Measurements from ENCODE around the gene NFATC3.

The NFATC3 gene

GRCh38 chr16:68230176-68230571 lies 145.0 kb downstream of the NFATC3 start:
- DNase-seq (ENCODE audit: low read depth in 2 of 2) = no peak

DNA sequence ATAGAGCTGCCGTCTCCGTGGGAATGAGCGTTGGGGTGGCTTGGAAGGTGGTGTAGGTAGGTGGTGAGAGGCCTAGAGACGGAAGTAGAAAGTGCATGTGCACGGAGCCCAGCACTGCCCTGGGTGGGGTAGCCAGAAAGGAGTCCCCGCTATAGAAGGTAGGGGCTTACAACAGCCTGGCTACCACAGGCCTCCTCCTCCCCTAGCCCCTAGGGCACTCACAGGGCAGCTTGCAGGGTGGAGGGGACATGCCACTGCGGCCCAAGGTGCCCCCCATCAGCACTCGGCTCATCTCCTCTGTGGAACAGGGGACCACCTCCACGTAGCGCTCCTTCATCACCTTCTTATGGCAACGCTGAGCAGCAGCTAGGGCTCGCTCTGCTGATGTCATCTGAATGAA lies 145.8 kb downstream of the NFATC3 start:
- no peak for DNase-seq (ENCODE audit: low read depth in 2 of 2)

- DNase-seq (ENCODE audit: low read depth in 2 of 2) = no peak
Observed at GRCh38 chr16:68231384-68232136, 146.4 kb downstream of the NFATC3 start.

- no peak for DNase-seq (ENCODE audit: low read depth in 2 of 2)
Observed at GRCh38 chr16:68232335-68232734, 147.2 kb downstream of the NFATC3 start.

GRCh38 chr16:68233085-68233834 lies 148.1 kb downstream of the NFATC3 start:
- DNase-seq (ENCODE audit: low read depth in 2 of 2) = no peak

- DNase-seq (ENCODE audit: low read depth in 2 of 2) = no peak
Observed at GRCh38 chr16:68233835-68234187, 148.6 kb downstream of the NFATC3 start.

- DNase-seq (ENCODE audit: low read depth in 2 of 2) = no peak
Observed at GRCh38 chr16:68234188-68235107, 149.3 kb downstream of the NFATC3 start.

- DNase-seq (ENCODE audit: low read depth in 2 of 2) = no peak
Observed at GRCh38 chr16:68235108-68235886, 150.1 kb downstream of the NFATC3 start.

- no peak for DNase-seq (ENCODE audit: low read depth in 2 of 2)
Observed at GRCh38 chr16:68235887-68236136, 150.6 kb downstream of the NFATC3 start, which contains the start of gene ESRP2. Gene ESRP2 (minus strand): TSS chr16:68236127. CDS start chr16:68236045, 82 bp downstream.

DNA sequence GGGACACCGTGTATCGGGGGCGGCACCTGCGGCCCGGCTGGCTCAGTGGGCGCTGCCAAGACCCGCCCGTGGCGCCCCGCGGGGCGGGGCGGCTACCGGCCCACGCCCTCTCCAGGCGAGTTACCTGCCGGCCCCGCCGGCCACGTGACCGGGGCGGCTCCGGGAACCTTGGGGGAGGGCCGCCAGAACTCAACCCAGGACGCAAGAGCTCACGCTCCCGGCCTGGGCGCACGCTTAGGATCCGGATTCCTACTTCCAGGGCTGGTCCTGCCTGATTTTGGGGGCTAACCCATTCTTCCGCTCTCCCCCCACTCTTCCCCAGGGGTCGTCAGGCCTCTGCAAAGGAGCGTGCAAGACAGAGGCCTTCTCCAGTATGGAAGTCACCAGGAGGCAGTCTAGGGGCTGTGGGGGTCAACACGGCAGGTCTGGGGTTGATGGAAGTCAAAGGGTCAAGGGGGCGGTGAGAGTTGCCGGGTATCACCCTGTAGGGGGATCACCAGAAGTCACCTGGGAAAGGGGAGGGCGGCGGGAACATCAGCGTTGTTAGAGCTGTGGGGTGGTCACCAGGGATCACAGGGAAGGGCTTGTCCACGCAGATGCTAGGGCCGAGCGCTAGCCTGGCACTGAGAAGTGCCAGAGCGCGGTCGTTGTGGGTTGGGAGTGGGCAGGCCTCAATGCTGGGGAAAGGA lies 151.1 kb downstream of the NFATC3 start:
- DNase-seq (ENCODE audit: low read depth in 2 of 2) = peak in 1 of 2 donors; percentile 27

- no peak for DNase-seq (ENCODE audit: low read depth in 2 of 2)
Observed at GRCh38 chr16:68236826-68237242, 151.7 kb downstream of the NFATC3 start.

DNA sequence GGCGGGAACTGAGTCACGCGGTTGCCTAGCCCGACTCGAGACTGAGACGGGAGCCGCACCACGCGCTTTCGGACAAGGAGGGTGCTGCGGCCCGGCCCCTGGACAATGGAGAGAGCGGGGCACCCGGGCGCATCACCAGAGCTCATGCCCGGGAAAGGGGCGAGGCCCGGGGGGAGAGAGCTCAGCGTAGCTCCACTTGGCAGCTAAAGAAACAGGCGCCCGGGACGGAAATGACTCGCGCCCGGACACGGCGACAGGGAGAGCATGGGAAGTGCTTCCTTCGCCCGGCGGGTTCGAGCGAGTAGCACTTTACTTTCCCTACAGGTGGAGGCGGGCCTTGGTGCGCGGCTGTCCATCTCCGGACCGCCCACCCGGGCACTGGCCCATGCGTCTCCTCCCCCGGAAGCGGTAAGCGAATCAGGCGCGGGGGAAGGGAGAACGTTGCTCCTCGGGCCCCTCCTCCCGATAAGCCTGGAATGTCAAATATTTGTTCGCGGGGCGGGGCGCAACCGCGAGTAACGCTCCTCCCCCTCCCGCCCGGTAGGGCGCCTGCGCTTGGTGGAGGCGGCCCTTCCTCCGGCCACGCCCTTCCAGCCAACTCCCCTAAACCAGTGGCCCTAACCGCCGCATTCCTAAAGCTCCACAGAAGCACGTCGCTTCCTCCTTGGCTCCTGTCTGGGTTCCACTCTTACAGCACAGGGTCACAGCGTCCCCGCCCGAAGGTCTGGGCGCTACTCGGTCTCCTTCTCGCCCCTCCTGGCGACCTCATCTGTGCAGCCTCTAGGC lies 152.3 kb downstream of the NFATC3 start:
- peak; percentile 85 to 88 for DNase-seq (ENCODE audit: low read depth in 2 of 2)

- DNase-seq (ENCODE audit: low read depth in 2 of 2) = no peak
Observed at GRCh38 chr16:68238029-68238345, 152.8 kb downstream of the NFATC3 start.

- no peak for DNase-seq (ENCODE audit: low read depth in 2 of 2)
Observed at GRCh38 chr16:68242085-68242484, 156.9 kb downstream of the NFATC3 start.

GRCh38 chr16:68242926-68243858 lies 158.0 kb downstream of the NFATC3 start:
- no peak for DNase-seq (ENCODE audit: low read depth in 2 of 2)

- DNase-seq (ENCODE audit: low read depth in 2 of 2) = no peak
Observed at GRCh38 chr16:68244481-68244902, 159.3 kb downstream of the NFATC3 start.

- peak; percentile 91 to 94 for DNase-seq (ENCODE audit: low read depth in 2 of 2)
Observed at GRCh38 chr16:68244903-68245853, 160.0 kb downstream of the NFATC3 start, which contains the start of gene PLA2G15. Gene PLA2G15 (plus strand): TSS chr16:68245373. CDS start chr16:68245427, 54 bp downstream.

DNA sequence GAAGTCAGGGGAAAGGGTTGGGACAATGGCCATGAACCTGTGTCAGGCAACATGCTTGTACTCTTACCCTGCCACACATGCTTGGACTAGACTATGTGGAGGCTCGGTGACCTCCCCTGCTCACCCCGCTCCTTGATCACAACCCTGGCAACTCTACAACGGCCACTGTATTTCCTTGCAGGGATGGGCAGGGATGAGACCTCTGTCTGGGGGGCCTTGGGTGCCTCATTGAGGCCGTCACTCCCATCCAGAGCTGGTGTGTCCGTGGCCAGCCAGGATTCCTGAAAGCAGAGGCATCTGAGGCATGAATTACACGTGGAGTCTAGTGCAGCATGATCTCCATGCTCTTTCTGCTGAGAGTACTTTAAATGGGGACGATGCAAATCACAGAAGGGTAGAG lies 161.0 kb downstream of the NFATC3 start:
- no peak for DNase-seq (ENCODE audit: low read depth in 2 of 2)

Measured in stimulated activated CD8-positive, alpha-beta memory T cell treated with anti-CD3 and anti-CD28 coated beads, Interleukin-15, amount 100 ng/mL, for 48 hours (primary cell).